Neural cell (in vitro differentiated cells): ENCODE measurements around the gene NME4.

Experiments
- EP300 ChIP-seq: fragments of 450-650 bp; conservative IDR thresholded peaks from 2 replicates; pipeline ENCODE4 v1.6.1; 2014; ENCODE audit warnings: antibody characterized with exemption, mild to moderate bottlenecking, moderate library complexity; ENCODE audit not compliant: poor library complexity, severe bottlenecking
- EZH2 ChIP-seq: fragments of 200-600, 300-800 bp; shearing (Covaris generic), sonication (generic); IDR thresholded peaks from 2 replicates; pipeline ENCODE4 v1.6.1; 2014; ENCODE audit warnings: antibody characterized with exemption, low read length, borderline replicate concordance, mild to moderate bottlenecking; ENCODE audit not compliant: insufficient read depth, poor library complexity, severe bottlenecking
- POLR2AphosphoS5 ChIP-seq: IDR thresholded peaks from 2 replicates; pipeline ENCODE4 v1.6.1; 2012
- RAD21 ChIP-seq: fragments of 450-650 bp; conservative IDR thresholded peaks from 2 replicates; pipeline ENCODE4 v1.6.1; 2014; ENCODE audit warnings: antibody characterized with exemption, mild to moderate bottlenecking, moderate library complexity
- TAF1 ChIP-seq: IDR thresholded peaks from 2 replicates; pipeline ENCODE4 v1.6.1; 2012; ENCODE audit warnings: low read depth
- TF ChIP-seq, protein P1 (sequence below): fragments of 450-650 bp; IDR thresholded peaks from 2 replicates; pipeline ENCODE4 v1.5.1; 2014; ENCODE audit warnings: antibody characterized with exemption, mild to moderate bottlenecking, moderate library complexity; ENCODE audit not compliant: poor library complexity, severe bottlenecking
- TF ChIP-seq, protein P2 (sequence below): IDR thresholded peaks from 2 replicates; pipeline ENCODE4 v1.6.1; 2012; ENCODE audit warnings: borderline replicate concordance

DNA sequence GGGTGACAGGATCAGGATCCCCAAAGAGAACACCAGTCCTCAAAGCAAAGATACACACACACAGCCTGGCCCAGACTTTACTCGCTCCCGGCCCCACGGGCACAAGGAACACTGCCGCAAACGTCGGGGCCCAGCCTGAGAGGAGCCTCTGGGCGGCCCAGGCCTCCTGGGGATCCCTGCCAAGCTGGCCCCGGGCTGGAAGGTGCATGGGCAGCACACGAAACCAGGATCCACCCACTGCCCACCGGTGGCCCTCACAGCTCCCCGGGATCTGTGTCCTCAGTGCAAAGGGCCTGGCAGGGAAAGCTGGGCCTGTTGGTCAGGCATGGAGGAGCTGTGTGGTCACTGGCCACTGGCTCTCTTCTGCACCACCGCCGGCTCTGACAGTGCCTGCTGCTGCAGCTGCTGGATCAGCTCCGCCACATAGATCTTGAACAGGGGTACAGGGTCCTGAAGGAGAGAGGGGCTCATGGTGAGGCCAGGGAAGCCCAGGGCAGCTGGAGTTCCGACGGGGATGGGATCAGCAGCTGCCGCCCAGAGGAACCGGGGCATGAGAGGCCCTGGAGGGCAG, 29.6 kb upstream of the NME4 start:
- TF ChIP-seq, protein P1, sequence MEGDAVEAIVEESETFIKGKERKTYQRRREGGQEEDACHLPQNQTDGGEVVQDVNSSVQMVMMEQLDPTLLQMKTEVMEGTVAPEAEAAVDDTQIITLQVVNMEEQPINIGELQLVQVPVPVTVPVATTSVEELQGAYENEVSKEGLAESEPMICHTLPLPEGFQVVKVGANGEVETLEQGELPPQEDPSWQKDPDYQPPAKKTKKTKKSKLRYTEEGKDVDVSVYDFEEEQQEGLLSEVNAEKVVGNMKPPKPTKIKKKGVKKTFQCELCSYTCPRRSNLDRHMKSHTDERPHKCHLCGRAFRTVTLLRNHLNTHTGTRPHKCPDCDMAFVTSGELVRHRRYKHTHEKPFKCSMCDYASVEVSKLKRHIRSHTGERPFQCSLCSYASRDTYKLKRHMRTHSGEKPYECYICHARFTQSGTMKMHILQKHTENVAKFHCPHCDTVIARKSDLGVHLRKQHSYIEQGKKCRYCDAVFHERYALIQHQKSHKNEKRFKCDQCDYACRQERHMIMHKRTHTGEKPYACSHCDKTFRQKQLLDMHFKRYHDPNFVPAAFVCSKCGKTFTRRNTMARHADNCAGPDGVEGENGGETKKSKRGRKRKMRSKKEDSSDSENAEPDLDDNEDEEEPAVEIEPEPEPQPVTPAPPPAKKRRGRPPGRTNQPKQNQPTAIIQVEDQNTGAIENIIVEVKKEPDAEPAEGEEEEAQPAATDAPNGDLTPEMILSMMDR = no peak
- TF ChIP-seq EZH2 = no peak
- no peak for TF ChIP-seq TAF1
- TF ChIP-seq EP300 = no peak
- TF ChIP-seq POLR2AphosphoS5 = no peak
- TF ChIP-seq, protein P2, sequence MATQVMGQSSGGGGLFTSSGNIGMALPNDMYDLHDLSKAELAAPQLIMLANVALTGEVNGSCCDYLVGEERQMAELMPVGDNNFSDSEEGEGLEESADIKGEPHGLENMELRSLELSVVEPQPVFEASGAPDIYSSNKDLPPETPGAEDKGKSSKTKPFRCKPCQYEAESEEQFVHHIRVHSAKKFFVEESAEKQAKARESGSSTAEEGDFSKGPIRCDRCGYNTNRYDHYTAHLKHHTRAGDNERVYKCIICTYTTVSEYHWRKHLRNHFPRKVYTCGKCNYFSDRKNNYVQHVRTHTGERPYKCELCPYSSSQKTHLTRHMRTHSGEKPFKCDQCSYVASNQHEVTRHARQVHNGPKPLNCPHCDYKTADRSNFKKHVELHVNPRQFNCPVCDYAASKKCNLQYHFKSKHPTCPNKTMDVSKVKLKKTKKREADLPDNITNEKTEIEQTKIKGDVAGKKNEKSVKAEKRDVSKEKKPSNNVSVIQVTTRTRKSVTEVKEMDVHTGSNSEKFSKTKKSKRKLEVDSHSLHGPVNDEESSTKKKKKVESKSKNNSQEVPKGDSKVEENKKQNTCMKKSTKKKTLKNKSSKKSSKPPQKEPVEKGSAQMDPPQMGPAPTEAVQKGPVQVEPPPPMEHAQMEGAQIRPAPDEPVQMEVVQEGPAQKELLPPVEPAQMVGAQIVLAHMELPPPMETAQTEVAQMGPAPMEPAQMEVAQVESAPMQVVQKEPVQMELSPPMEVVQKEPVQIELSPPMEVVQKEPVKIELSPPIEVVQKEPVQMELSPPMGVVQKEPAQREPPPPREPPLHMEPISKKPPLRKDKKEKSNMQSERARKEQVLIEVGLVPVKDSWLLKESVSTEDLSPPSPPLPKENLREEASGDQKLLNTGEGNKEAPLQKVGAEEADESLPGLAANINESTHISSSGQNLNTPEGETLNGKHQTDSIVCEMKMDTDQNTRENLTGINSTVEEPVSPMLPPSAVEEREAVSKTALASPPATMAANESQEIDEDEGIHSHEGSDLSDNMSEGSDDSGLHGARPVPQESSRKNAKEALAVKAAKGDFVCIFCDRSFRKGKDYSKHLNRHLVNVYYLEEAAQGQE = no peak
- no peak for TF ChIP-seq RAD21
